Measurements from ENCODE around the gene SHC4.

DNA sequence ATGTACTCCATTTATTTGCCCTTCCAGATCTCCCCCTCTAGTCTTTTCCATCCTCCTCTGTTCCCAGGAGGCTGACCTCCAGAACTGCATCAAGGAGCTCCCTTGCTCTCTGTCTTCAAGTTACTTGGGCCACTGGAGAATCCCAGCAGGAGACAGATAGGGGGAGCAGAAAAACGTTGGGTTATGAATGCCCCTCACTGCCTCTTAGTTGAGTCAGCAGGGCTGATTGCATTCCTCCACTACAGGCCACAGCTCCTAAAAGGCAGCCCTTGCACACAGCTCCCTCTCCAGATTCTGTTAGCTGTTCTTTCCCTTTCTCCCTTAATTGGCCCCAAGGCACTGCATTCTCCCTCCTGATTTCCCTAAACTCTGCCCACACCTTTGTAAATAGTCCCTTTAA lies 140.5 kb downstream of the SHC4 start:
- TF ChIP-seq, protein P1, sequence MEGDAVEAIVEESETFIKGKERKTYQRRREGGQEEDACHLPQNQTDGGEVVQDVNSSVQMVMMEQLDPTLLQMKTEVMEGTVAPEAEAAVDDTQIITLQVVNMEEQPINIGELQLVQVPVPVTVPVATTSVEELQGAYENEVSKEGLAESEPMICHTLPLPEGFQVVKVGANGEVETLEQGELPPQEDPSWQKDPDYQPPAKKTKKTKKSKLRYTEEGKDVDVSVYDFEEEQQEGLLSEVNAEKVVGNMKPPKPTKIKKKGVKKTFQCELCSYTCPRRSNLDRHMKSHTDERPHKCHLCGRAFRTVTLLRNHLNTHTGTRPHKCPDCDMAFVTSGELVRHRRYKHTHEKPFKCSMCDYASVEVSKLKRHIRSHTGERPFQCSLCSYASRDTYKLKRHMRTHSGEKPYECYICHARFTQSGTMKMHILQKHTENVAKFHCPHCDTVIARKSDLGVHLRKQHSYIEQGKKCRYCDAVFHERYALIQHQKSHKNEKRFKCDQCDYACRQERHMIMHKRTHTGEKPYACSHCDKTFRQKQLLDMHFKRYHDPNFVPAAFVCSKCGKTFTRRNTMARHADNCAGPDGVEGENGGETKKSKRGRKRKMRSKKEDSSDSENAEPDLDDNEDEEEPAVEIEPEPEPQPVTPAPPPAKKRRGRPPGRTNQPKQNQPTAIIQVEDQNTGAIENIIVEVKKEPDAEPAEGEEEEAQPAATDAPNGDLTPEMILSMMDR (IDR thresholded peaks at IDR 0.05), result no peak
- TF ChIP-seq POLR2A (IDR thresholded peaks at IDR 0.05) (no peak), POLR2AphosphoS5 (IDR thresholded peaks at IDR 0.05) (no peak)
